GM18870 (cell line): ENCODE measurements around the gene DPP6.
"Not testable (repeated sequence)": the region's sequence is repeated elsewhere in the genome, so short reads cannot be mapped to it uniquely, and the experiment has no call there.

Source experiments
- ATAC-seq: cut with Tn5 transposase; IDR thresholded peaks from one replicate; pipeline ENCODE4 v1.9.1; 2021; ENCODE audit warnings: moderate library complexity; ENCODE audit not compliant: unreplicated experiment

The DPP6 gene

DNA sequence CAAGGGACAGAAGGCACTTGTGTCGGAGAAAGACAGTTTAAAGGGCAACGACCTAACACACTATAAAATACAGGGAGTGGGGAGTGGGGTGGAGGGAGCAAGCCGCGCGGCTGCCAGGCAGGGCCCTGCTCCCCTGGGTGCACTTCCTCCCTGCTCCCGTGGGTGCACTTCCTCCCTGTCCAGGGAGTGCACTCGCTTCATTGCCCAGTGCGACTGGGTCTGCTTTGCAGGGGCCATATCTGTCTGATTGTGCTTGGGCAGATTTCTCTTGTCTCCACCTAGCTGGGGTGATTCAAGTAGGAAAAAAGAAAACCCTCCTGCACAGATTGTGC lies 94.5 kb downstream of the DPP6 start:
- not testable (repeated sequence) for ATAC-seq

DNA sequence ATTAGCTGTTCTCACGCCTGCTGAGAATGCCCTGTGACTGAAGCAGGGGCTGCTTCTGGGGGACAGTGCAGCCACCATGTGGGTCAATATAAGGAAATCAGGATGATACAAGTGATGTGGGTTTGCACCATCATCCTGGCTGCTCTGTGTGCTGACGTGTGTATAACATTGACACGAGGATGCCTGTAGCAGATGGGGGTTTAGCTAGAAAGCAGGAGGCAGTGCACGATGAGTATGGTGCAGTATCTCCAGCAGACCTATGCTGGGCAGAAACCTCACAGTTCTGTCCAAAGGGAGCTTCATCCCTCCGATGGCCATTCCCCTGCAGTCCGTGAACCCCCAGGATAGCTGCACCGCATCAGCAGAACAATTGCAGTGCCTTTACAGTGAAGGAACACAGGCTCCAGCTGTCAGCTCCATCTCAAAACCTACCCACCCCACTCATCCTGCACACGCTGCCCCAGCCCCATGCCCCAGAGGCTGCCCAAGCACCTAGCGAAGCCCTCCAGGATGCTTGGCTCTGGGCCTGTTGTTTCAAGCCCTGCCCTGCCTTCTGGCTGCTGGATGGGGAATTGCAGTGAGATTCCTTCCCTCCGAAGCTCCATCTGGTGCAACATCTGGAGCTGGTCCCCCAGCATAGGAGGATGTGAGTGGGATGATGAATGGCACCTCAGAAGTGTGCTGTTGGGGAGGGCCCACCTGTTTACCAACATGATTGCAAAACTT lies 96.8 kb downstream of the DPP6 start:
- ATAC-seq, result not testable (repeated sequence)

DNA sequence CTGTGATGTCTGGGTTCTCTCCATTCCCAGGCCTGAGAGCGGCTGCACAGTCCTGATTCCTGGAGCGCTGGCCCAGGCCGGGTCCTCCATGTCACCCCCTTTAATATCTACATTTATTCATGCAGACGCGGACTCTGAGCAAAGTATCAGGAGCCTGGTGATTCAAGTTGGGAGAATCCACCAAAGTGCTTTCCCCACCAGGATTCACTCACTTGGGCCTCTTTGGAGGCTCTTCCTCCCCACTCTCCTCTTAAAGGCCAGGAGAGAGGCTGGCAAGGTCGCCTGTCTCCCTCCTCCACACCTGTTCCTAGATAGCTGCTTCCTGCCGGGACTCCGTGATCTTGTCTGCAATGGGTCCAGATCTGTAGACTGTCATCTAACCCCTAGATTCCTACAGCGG lies 98.5 kb downstream of the DPP6 start:
- not testable (repeated sequence) for ATAC-seq

GRCh38 chr7:154151306-154151705 lies 99.1 kb downstream of the DPP6 start:
- not testable (repeated sequence) for ATAC-seq

DNA sequence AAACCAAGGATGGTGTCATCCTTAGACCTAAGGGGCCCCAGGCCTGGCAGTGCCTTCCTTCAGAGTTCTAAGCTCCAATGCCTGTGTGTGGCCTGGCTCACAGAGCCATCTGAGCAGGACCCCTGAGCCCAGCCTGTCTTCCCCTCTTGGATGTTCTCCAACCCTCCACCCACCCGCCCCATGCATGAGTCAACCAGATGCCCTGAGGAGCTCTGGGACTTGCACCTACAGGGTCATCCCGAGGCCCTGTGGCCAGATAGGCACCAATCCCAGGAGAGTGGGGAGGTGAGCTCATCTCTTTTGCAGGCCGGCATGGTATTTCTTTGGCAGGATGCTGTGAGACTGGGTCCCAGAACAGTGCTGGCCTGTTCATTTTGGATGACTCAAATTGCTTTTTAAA lies 103.7 kb downstream of the DPP6 start:
- not testable (repeated sequence) for ATAC-seq

DNA sequence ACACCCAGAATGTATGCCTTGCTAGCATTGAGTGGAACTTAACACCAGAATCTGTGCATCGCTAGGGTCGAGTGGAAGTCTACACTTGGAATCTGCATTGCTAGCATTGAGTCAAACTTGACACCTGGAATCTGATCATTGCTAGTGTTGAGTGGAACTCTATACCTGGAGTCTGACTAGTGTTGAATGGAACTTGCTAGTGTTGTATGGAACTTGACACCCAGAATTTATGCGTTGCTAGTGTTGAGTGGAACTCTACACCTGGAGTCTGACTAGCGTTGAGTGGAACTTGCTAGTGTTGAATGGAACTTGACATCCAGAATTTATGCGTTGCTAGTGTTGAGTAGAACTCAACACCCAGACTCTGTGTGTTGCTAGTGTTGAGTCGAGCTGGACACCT lies 110.7 kb downstream of the DPP6 start:
- ATAC-seq, result not testable (repeated sequence)

DNA sequence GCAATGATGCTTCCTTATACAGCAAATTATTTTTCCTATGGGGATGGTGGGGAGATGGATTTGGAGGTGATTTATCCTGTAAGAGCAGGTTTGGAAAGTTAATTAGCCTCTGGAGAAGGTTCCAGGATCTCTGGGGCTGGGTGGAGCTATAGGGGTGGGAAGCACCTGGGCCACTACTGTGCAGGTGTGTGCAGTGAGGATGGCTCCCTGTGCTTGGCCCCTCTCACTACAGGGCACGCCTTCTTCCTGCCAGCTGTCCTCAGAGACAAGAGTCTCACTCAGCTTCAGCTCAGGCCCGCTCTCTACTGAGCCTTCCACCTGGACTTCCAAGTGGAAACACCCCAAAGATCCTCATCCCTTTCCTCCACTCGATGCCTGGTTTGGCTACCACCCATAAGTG lies 111.4 kb downstream of the DPP6 start:
- not testable (repeated sequence) for ATAC-seq

DNA sequence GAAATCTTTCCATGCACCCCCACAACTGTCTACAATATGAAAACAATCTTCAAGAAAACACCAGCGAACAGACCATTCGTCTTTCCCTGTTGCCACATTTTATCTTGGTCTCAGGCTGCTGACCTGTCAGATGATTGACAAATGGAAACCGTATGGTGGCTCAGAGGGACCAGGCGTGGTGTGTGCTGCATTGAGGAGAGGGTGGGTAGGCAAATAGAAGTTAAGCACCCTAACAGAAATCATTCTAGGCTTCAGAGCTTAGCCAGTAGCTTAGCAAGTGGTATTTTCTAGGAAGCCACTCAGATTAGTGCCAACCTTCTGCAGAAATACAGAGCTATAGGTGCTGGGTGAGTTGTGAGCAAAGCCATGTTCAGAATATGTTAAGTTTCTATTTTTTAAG lies 114.9 kb downstream of the DPP6 start:
- no peak for ATAC-seq

- no peak for ATAC-seq
Observed at GRCh38 chr7:154167807-154168206, 115.6 kb downstream of the DPP6 start.

DNA sequence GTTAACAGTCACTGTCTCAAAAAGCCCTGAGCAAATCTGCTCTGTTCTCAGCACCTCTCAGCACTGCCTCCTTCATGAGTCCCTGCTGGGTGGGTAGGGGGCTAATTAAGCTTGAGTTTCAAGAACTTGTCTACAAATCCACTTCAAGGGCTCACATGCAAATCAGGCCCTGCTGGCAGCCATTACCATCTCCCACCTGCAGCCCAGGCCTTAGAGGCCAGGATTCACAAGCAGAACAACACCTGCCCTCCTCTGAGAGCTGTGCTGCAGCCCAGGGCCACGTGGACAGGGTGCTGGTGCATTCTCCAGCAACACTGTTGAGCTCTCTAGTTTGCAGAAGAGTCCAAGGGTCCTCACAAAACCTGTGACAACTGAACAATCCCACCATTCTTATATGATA lies 119.2 kb downstream of the DPP6 start:
- no peak for ATAC-seq

GRCh38 chr7:154172236-154172635 lies 120.0 kb downstream of the DPP6 start:
- no peak for ATAC-seq

DNA sequence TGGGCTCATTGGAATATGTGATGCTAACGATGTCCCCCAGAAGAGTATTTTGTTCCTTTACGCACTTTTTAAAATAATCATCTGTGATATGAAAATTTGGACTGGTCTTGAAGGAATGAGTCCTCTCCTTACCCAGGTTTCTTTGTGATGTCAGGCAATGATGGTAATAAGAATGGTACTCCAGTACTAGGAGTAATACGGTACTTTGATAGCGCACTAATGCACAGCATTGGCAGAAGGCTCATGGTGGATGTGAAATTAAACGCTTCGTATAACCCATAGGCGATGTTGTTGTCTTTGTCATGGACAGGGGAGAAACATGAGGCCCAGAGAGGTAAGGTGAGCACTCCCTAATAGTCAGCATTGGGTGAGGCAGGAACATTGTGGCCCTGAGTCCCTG lies 125.4 kb downstream of the DPP6 start:
- ATAC-seq, result no peak

- no peak for ATAC-seq
Observed at GRCh38 chr7:154178895-154179294, 126.7 kb downstream of the DPP6 start.

GRCh38 chr7:154183482-154183881 lies 131.3 kb downstream of the DPP6 start:
- ATAC-seq, result no peak

DNA sequence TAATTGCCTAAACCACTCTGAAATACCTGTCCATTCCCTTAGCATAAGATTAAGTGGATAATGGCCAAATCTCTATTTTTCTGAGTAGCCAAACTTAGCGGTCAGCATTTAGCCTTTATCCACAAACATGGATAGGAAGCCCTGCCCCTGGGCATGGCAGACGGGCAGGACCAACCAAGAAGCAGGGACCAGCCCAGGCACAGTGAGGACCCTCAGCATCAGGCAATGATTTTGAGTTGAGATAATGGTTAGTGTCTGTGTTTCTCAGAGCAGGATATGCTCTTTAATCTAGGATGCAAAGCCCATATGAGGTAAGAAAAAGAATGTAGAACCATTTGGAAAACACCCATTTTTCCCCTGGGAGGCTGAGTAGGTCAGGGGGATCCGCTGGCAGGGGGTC lies 131.7 kb downstream of the DPP6 start:
- no peak for ATAC-seq

- no peak for ATAC-seq
Observed at GRCh38 chr7:154186811-154187210, 134.6 kb downstream of the DPP6 start.

- no peak for ATAC-seq
Observed at GRCh38 chr7:154188330-154188729, 136.1 kb downstream of the DPP6 start.

DNA sequence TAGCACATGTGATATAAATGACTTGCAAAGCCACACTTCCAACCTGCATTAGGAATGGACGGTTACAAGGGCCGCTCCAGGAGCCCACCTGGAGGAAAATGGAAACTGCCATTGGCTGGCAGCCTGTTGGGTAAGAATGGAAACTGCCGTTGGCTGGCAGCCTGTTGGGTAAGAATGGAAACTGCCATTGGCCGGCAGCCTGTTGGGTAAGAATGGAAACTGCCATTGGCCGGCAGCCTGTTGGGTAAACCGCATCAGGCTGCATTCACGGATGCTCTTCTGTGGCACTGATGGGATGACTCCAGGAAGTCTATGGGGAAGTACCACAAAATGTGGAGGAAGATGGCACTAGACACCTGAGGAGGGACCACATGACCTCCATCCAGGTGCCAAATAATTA lies 143.1 kb downstream of the DPP6 start:
- no peak for ATAC-seq

GRCh38 chr7:154198481-154198880 lies 146.3 kb downstream of the DPP6 start:
- no peak for ATAC-seq

DNA sequence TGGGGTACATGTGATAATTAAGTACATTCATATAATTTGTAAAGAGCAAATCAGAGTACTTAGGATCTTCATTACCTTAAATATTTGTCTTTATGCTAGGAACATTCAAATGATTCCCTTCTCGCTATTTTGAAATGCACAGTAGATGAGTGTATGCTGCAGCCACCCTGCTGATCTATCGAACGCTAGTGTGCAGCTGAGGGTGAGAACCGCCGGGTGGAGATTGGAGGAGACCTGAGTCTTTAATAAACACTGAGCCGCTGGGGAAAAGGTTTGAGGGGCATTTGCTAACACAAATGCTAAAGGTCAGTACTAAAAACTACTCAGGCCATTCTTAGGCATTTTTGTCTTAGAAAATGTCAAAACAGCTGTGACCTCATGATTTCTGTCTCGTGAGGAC lies 148.0 kb downstream of the DPP6 start:
- ATAC-seq, result no peak

- ATAC-seq, result no peak
Observed at GRCh38 chr7:154202002-154202401, 149.8 kb downstream of the DPP6 start.

DNA sequence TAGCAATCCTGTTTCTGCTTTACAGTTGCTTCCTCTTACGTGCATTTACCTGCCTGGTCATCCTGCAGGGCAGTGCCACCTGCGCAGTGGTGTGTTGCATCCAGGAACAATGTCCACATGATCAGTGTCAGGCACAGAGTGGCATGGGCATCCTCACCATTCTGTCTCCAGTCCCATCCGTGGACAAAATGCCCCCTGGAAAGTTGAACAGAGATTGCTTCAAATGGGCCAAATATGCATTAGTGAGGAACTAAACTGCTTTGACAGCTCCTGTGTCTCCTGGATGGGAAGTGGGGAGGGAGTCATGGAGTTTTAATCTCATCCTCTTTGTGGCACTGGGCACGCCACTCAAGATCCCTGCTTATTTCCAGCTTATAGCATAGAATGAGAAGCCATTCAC lies 151.8 kb downstream of the DPP6 start:
- ATAC-seq, result no peak

- no peak for ATAC-seq
Observed at GRCh38 chr7:154212861-154213260, 160.7 kb downstream of the DPP6 start.
